Fibroblast of skin of abdomen (primary cell): ENCODE data around the gene NOL8. TPM values are rescaled to one million over a fixed set of nuclear protein-coding genes. Genes with fewer than 3 reads are reported as not detected.

Experiments used
- DNase-seq: peaks from one replicate; pipeline ENCODE4 v3.0.0-alpha.2; 2013
- polyA plus RNA-seq, 2 experiments: library from polyadenylated mRNA; unstranded; fragments of 120-200 nt; gene quantifications; one replicate each; pipeline ENCODE4 v1.2.1, GENCODE V29; 2013; ENCODE audit not compliant: insufficient read length in 2 of 2

NOL8 gene
- polyA plus RNA-seq (2013, experiment 1 of 2; ENCODE audit: insufficient read length): 25.1 TPM
- 23.2 TPM for polyA plus RNA-seq (2013, experiment 2 of 2; ENCODE audit: insufficient read length)

GRCh38 chr9:92325269-92325990 is at the start of gene NOL8, which contains the start of gene CENPP:
Gene NOL8, minus strand, starts transcription at chr9:92325350. Its CDS starts 1,189 bp downstream, at chr9:92324161.
Gene CENPP, plus strand, starts transcription at chr9:92325953.
- DNase-seq: peak; percentile 88

- no peak for DNase-seq
Observed at GRCh38 chr9:92373167-92373566, 48.0 kb upstream of the NOL8 start.

- DNase-seq: no peak
Observed at GRCh38 chr9:92369075-92369474, 43.9 kb upstream of the NOL8 start.

- DNase-seq: no peak
Observed at GRCh38 chr9:92360083-92360482, 34.9 kb upstream of the NOL8 start.

GRCh38 chr9:92359394-92359995 is 34.3 kb upstream of the NOL8 start:
- peak; percentile 3 for DNase-seq

- no peak for DNase-seq
Observed at GRCh38 chr9:92353051-92353450, 27.9 kb upstream of the NOL8 start.

GRCh38 chr9:92350740-92351133 is 25.6 kb upstream of the NOL8 start:
- no peak for DNase-seq

GRCh38 chr9:92349771-92350739 is 24.9 kb upstream of the NOL8 start:
- DNase-seq: peak; percentile 79

GRCh38 chr9:92345582-92345981 is 20.4 kb upstream of the NOL8 start:
- no peak for DNase-seq

- peak; percentile 10 for DNase-seq
Observed at GRCh38 chr9:92342825-92343488, 17.8 kb upstream of the NOL8 start.

- DNase-seq: no peak
Observed at GRCh38 chr9:92341578-92341977, 16.4 kb upstream of the NOL8 start.

GRCh38 chr9:92333282-92333634 is 8.1 kb upstream of the NOL8 start:
- DNase-seq: no peak

- DNase-seq: no peak
Observed at GRCh38 chr9:92332577-92333281, 7.6 kb upstream of the NOL8 start.

GRCh38 chr9:92328225-92328624 is 3.1 kb upstream of the NOL8 start:
- DNase-seq: peak; percentile 65

- DNase-seq: no peak
Observed at GRCh38 chr9:92327283-92327850, 2.2 kb upstream of the NOL8 start.

GRCh38 chr9:92325991-92326500 is 896 bp upstream of the NOL8 start:
- no peak for DNase-seq

- DNase-seq: no peak
Observed at GRCh38 chr9:92324889-92325268, 271 bp downstream of the NOL8 start.

- no peak for DNase-seq
Observed at GRCh38 chr9:92324431-92324830, 719 bp downstream of the NOL8 start.

GRCh38 chr9:92315456-92315855 is 9.7 kb downstream of the NOL8 start:
- no peak for DNase-seq

- no peak for DNase-seq
Observed at GRCh38 chr9:92313624-92314012, 11.5 kb downstream of the NOL8 start.
